Stimulated activated naive CD4-positive, alpha-beta T cell treated with Interleukin-2 at 50 U/mL for 16 hours (primary cell): ENCODE measurements around the gene KRT32.
A peak's percentile ranks its signal among the peaks of the same experiment; 100 is the strongest.

ENCODE experiments used
- DNase-seq: peaks from one replicate; lab custom pipeline; 2025; lab: John Stamatoyannopoulos, UW

Gene KRT32

DNA sequence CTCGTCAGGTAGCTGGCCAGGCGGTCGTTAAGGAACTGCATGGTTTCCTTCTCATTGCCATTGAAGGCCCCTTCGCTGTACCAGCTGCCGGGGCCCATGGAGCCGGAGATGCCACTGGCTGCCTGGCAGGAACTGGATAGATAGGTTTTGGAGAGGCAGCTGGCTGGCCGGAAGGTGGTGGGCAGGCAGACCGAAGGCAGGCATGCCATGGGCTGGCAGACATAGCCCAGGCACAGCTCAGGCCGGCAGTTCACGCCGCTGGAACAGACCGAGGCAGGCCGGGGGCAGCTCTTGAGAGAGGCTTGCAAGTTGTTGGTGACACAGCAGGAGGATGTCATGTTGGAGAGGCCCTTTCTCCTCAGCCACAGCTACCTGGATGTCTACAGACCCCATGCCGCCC lies at the start of gene KRT32:
Gene KRT32, minus strand, starts transcription at position 399 of the 400 bp plus-strand sequence. Its CDS starts 61 bp downstream, at position 338.
- no peak for DNase-seq

- no peak for DNase-seq
Measured at GRCh38 chr17:41516830-41517283, 49.7 kb upstream of the KRT32 start.

DNA sequence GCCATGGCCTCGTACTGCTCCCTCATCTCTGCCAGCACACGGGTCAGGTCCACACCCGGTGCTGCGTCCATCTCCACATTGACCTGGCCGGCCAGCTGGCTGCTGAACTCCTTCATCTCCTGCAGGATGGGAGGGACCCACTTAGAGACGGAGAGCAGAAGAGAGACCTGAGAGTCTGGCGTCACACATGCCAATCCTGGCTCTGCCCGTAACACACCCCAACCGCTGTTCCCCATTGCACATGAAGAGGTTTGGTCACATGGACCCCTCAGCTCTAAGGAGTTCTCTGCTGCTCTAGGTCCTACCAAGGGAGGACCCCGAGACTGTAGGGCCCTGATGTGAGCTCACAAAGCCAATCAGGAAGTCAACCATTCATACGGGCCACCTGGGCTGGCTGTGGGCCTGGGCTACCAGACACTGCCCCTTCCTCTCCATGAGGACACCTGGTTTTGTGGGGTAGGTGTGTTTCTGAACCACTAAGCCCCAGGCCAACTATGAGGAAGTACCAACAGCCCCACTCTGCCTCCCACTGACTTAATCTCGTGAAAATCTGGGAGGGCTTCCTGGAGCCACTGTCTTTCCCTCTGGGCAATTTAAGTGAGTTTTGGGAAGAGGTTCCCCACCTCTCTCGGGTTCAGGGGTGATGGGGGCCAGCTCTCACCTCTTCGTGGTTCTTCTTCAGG lies 49.1 kb upstream of the KRT32 start:
- no peak for DNase-seq

DNA sequence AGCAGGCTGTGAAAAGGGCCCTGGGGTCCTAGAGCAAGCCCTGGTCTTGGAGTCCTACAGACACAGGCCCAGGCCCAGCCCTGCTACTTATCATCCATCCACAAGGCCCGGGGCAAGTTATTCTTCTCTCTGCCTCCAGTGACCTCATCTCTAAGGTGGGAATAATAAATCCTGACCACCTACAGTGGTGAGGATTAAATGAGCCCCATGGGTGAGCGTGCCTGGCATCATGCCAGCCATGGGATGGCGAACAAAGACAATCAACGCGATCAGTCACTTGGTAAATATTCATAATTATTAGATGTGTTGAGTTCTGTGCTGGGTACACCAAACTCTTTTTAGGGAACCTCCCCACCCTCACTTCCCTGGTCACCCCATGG lies 46.0 kb upstream of the KRT32 start:
- DNase-seq = no peak

DNA sequence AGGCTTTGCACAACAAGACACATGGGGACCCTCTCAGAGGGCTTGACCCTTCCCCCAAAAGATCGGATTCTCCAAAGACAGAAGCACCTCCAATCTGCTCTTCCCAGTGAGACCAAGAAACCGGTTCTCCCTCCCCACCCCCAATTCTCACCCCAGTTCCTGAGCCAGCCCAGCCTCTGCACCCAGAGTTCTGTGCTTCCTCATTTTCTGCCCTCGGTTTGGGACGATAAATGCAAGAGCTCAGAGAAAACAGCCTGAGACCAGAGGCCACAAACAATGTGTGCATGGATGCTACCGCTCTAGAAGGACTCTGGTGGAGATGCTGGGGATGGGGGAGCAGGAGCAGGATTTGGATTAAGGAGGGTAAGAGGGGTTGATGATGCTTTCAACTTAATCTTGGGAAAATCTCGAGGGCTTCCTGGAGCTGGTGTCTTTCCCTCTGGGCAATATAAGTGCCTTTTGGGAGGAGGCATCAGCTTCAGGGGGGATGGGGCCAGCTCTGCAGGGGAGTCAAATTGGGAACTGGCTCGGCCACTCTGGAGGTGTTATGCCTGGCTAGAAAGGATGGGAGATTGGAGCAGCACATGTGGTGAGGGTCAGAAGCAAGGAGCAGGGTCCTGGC lies 45.5 kb upstream of the KRT32 start:
- no peak for DNase-seq

GRCh38 chr17:41511716-41512115 lies 44.5 kb upstream of the KRT32 start:
- no peak for DNase-seq

DNA sequence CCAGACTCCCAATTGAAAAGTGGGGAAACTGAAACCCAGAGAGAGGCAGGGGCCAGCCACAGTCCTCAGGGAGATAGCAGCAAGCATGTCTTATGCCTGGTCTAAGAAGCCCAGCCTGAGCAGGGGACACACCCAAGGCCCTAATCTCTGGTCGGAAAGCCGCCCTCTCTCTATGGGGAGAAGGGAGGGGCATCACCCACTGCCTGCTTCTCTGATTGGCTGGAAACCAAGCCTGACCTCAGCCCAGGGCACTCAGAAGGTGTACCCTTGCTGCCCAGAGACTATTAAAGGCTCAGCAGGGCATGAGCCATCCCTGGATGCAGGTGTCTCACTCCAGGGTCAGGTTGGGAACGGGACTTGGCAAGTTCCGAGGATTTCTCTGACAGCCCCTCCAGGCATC lies 43.9 kb upstream of the KRT32 start:
- DNase-seq = no peak

DNA sequence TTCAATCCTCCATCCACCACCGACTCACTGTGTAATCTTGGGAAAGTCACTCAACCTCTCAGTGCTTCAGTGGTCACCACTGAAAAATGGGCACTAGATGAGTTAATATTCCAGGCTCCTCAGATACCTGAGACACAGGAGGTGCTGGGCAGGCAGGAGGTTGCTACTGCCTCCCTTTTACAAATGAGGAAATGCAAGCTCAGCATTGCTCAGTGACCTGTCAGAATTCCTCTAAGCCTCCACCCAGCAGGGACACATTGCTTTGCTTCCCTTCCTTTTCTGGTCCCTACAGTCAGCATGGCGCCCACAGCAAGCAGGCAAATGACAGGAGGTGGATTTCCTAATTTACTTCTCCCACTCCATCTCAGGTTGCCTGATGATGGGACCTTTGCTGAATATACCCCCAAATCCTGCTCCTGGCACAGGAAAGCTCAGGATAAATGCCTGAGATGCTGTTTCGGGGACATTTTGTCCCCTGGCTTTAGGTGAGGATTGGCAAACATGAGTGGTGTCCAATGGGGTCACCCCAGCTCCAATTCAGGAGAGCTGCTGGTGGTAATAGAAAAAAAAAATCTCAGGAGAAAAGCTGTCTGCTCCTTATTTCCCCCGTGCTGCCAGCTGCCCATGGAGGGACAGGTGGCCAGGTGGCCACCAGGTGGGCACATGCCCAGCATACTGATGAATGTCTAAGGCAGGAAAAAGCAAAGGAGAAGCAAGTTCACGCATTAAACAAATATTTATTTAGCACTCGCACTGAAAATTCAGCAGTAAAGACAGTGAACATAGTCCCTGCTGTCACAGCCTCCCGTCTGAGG lies 43.3 kb upstream of the KRT32 start:
- no peak for DNase-seq

DNA sequence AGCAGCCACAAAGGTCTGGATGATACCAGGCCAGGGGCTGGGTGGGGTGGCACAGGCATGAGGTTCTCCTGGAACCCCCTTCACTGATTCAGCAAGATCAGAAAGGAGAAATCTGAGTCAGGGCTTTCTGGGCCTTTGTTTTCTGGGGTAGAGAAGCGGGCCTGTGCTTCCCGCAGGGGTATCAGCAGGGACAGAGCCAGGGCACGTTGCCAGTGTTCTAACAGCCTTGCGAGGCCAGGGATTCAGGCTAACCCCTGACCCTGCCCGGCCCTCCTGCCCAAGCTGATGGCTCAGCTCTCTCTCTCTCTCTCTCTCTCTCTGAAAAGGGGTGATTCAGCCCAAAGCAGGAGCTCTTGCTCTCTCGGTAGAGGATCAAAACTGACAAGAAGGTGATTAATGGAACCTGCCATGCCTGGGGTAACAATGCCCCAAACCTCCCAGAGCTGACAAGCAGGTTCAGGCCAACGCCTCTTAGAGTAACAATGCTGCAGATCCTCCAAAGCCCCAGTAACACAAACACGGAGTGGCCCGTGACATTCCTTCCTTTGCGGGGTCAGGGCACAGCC lies 40.2 kb upstream of the KRT32 start:
- no peak for DNase-seq

GRCh38 chr17:41505809-41506767 lies 38.9 kb upstream of the KRT32 start:
- no peak for DNase-seq

GRCh38 chr17:41505007-41505808 lies 38.0 kb upstream of the KRT32 start, which contains the start of gene KRT13:
TSS of gene KRT13 (minus strand) at chr17:41505612. CDS start at chr17:41505550, 62 bp downstream.
- DNase-seq = no peak

DNA sequence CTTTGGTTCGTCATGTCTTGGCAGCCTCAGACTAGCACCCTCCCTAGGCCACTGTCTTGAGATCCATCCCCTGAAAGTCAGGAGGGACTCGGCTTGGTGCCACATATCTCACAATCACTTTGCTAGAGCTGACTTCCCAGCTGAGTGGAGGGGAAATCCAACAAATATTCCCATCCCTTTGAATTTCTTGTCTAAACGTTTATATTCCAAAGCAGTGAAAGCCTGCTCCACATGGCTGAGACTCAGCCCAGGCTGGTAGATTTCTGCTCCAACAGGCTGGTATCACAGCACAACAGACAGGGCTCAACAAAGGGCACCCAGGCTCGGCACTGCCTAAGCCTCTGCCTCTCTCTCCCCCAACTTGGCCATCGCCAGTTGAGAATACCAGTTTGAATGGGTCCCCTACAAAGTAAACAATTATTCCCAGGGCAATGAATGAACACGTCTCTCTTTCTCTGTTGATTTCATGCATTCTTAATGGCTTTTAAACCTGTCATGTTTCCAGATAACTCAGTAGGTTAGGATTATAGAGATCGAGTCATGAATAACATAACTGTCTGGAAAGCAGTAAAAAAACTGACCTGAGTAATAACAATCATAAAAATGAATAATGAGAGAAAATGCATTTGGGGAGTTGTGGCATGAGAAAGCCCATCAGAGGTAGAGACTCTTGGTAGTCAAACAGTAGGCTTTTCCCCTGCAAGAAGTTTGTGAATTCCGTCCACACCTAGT lies 37.2 kb upstream of the KRT32 start:
- no peak for DNase-seq

DNA sequence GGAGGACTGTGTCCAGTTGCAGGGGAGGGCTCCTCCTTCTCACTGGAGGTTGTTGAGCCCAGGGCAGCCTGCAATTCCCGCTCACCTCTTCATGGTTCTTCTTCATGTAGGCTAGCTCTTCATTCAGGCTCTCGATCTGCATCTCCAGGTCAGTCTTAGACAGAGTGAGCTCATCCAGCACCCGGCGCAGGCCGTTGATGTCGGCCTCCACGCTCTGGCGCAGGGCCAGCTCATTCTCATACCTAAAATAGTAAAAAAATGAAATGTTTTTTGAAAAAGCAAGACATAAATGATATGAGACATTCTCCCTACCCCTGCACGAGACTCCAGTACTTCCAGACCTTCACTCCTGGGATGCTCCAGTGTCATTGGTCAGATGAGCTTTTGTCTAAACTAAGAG lies 36.0 kb upstream of the KRT32 start:
- no peak for DNase-seq

DNA sequence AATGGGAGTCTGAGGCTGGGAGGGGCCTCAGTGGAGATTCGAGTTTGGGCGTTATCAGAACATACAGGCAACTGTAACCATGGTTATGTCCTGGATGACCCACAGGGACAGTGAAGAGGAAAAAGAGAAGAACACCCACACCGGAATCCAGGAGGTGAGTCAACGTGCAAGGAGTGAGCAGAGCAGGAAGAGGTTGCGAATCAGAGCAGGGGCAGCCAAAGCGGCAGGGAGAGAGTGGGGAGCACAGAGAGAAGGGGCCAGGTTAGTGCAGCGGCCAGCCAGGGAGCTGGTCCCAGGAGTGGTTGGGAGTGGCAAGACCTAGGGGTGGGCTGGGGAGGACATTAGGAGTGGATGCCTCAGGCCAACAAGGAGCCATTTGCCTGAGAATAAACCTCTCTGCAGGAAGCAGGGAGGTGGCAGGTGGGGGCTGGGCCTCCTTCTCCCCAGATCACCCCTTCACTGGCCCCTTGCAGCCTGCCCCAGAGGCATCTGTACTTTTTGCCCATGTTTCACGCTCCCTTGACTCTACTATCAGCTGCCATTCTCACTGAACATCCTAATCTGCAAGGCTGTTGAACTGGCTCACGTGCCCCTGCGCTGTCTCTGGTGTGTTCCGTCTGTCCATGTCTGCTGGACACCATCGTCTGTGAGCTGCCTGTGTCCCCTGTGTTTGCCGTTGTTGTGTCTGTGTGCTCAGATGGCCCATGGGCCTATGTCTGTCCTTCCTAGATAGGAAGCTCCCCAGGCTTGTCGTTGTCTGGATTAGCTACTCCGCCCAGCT lies 33.1 kb upstream of the KRT32 start:
- no peak for DNase-seq

DNA sequence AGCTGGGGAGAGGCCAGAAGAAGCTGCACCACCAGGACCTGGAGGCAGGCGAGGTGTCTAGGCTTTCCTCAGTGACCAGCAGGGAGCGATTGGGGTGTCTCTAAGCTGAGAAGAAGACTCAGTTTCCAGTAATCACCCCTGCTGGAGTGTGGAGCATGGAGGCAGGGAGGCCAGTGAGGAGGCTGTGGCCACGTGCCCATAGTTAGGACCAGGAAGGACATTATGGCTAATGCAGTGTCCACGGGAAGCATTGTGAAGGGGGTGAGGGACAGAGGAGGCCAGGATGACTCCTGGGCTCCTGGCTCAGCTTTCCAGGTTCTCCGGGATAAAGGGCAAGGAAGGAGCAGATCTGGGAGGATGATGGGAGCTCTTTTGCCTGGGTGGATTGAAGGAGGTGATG lies 32.5 kb upstream of the KRT32 start:
- no peak for DNase-seq

DNA sequence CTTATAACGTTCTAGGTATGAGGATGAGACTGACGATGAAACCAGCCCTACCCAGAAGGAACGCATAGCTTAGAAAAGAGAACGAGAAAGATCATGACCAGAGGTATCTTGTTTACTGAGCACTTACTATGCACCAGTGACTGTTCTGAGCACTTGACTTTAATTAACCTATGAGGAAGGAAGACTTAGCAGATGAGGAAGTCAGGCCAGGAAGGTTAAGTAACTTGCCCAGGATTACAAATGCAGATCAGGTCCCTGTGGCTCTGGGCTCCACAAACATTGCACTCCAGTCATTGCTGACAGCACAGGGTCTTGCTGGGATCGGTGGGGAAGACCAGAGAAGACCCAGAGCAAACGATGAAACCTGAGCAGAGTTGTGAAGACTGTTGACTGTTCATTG lies 31.1 kb upstream of the KRT32 start:
- DNase-seq = no peak

DNA sequence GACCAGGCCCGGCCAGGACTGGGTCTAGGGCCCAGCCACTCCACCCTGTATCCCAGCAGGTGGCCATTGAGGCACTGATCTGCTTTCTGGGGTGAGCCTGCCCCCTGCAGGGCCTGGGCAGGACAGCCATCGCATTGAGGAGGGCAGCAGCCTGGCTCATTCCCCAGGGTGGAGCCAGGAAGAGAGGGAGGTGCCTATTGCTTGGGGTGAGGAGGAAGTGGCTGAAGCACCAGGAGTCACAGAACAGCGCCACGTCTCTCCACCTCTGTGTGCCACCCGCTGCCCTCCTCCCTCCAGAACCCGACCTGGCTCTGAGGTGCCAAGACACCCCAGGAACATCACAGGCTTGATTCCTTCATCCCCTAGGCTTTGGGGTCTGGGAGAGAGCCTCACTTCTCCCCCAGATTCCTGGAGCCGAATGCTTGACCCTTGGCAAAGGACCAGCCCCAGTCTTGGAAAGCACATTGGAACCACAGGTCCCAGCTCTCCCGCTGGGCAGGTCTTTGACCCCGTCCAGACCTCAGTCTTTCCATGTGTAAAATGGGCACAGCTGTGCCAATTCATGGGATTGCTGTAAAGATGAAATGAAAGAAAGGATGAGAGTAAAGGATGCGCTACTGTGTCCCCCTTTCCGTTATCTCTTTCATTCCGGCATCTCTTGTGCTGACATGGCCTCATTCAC lies 29.8 kb upstream of the KRT32 start:
- DNase-seq = peak; percentile 34

DNA sequence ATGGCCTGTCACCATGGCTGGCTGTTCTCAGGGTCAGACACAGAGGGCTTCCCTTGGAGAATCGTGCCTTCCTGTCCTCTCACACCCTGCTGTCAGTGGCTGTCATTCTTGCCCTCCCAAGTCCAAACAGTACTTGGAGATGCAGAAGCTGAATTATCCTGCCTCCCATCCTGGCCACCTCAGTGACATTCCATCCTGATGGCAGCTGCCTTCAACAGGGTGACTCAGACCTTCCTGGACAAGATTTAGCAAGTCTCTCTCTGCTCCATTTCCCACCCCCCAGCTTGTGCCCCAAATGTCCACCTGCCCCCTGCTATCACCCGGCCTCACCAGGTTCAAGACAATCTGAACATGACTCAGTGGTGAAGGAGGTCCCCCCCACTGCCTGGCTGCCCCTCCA lies 27.3 kb upstream of the KRT32 start:
- DNase-seq = no peak

DNA sequence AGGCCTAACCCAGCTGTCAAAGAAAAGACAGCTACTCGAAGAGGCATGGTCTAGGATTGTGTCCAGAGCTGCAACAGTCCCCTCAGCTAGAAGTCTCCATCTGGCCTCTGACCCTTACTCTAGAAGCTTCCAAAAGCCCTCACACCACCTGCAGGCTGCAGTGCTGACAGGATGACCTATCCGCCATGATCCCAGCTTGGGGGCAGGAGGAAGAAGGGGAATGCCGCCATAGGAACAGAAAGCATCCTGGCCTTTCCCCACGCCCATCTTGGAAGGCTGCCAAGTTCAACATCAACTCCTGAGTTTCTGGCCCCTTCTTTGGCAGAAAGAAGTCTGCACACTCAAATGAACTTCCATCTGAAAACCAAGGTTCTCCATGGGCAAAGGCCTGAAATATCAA lies 25.6 kb upstream of the KRT32 start:
- no peak for DNase-seq
